Neural cell (in vitro differentiated cells): ENCODE measurements around the gene DPP10.

ENCODE experiments used
- CTCF ChIP-seq: fragments of 450-650 bp; IDR thresholded peaks from 2 replicates; pipeline ENCODE4 v1.5.1; 2014; ENCODE audit warnings: antibody characterized with exemption, mild to moderate bottlenecking, moderate library complexity; ENCODE audit not compliant: poor library complexity, severe bottlenecking
- POLR2AphosphoS5 ChIP-seq: IDR thresholded peaks from 2 replicates; pipeline ENCODE4 v1.6.1; 2012
- SMC3 ChIP-seq: fragments of 450-650 bp; conservative IDR thresholded peaks from 2 replicates; pipeline ENCODE4 v1.6.1; 2014; ENCODE audit warnings: antibody characterized with exemption, mild to moderate bottlenecking, moderate library complexity; ENCODE audit not compliant: poor library complexity

DNA sequence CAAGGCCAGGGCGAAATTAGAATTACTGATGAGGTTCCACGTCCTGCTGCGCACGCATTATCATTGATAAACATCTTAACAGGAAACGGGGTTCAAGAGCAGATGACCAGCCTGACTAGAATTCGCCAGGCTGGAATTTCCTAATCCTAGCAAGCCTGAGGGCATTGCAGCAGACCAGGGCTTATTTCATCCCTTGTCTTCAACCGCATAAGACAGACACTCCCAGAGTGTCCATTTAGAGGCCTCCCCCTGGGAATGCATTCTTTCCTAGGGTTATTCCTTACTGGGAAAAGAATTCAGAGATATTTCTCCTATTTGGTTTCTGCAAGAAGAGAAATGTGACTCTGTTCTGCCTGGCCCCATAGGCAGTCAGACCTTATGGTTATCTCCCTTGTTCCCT, 486.8 kb downstream of the DPP10 start:
- no peak for TF ChIP-seq CTCF
- no peak for TF ChIP-seq SMC3
- no peak for TF ChIP-seq POLR2AphosphoS5
